KMS-11 (cell line): Measurements from ENCODE around the gene HK1.

Experiments
- H2AFZ ChIP-seq: fragments of 200-600 bp; sonication (generic); 2 replicates; pipeline ENCODE4 v1.6.1; 2016; ENCODE audit warnings: antibody characterized with exemption, mixed run types, low read depth
- H3K27ac ChIP-seq: fragments of 200-600 bp; sonication (generic); 2 replicates; pipeline ENCODE4 v1.6.1; 2016; ENCODE audit warnings: mild to moderate bottlenecking, mixed run types
- H3K27me3 ChIP-seq: fragments of 200-600 bp; sonication (generic); 2 replicates; pipeline ENCODE4 v1.6.1; 2017; ENCODE audit warnings: mild to moderate bottlenecking, low read depth, mixed run types, moderate library complexity; ENCODE audit not compliant: insufficient read depth
- H3K36me3 ChIP-seq: fragments of 200-600 bp; sonication (generic); 2 replicates; pipeline ENCODE4 v1.6.1; 2017; ENCODE audit warnings: mild to moderate bottlenecking, mixed run types; ENCODE audit not compliant: insufficient read depth
- H3K4me1 ChIP-seq: fragments of 200-600 bp; sonication (generic); 2 replicates; pipeline ENCODE4 v1.6.1; 2016; ENCODE audit warnings: mild to moderate bottlenecking, low read depth, mixed run types; ENCODE audit not compliant: poor library complexity, severe bottlenecking
- H3K4me2 ChIP-seq: fragments of 200-600 bp; sonication (generic); 2 replicates; pipeline ENCODE4 v1.7.0; 2016; ENCODE audit warnings: mild to moderate bottlenecking, mixed run types
- H3K4me3 ChIP-seq: fragments of 200-600 bp; sonication (generic); IDR thresholded peaks from 2 replicates; pipeline ENCODE4 v1.6.1; 2017; ENCODE audit warnings: low read depth, low read length, mixed read lengths; ENCODE audit not compliant: insufficient read depth
- H3K79me2 ChIP-seq: fragments of 200-600 bp; sonication (generic); 2 replicates; pipeline ENCODE4 v1.6.1; 2016; ENCODE audit warnings: low read depth, mixed run types; ENCODE audit not compliant: insufficient read depth
- H3K9ac ChIP-seq: fragments of 200-600 bp; sonication (generic); 2 replicates; pipeline ENCODE4 v1.6.1; 2016; ENCODE audit warnings: mild to moderate bottlenecking, mixed run types
- H4K20me1 ChIP-seq: fragments of 200-600 bp; sonication (generic); 2 replicates; pipeline ENCODE4 v1.6.1; 2016; ENCODE audit warnings: mild to moderate bottlenecking, mixed run types; ENCODE audit not compliant: insufficient read depth
- TF ChIP-seq, protein P1 (sequence below): fragments of 200-600 bp; sonication (generic); conservative IDR thresholded peaks from 2 replicates; pipeline ENCODE4 v1.6.1; 2017; ENCODE audit warnings: low read depth, mild to moderate bottlenecking, antibody characterized with exemption, low read length, moderate library complexity, mixed read lengths

HK1 gene

DNA sequence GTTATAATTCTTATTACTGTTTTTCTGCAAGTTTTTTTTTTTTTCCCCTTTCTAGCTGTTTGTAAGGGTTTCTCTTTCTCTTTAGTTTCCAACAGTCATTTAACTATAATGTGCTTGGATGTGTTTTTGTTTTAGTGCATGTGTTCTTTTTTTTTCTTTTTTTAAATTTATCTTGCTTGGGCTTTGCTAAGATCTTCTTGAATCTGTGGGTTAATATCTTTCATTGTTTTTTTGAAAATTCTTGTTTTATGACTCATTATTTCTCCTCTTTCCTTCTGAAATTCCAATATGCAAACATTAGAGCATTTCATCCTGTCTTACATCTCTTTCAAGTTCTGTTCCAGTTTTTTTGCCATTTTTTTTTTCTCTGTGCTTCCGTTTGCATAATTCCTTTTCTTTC lies 5.7 kb upstream of the HK1 start:
- H4K20me1 ChIP-seq = no peaks in the 10 kb centered on the region
- TF ChIP-seq, protein P1, sequence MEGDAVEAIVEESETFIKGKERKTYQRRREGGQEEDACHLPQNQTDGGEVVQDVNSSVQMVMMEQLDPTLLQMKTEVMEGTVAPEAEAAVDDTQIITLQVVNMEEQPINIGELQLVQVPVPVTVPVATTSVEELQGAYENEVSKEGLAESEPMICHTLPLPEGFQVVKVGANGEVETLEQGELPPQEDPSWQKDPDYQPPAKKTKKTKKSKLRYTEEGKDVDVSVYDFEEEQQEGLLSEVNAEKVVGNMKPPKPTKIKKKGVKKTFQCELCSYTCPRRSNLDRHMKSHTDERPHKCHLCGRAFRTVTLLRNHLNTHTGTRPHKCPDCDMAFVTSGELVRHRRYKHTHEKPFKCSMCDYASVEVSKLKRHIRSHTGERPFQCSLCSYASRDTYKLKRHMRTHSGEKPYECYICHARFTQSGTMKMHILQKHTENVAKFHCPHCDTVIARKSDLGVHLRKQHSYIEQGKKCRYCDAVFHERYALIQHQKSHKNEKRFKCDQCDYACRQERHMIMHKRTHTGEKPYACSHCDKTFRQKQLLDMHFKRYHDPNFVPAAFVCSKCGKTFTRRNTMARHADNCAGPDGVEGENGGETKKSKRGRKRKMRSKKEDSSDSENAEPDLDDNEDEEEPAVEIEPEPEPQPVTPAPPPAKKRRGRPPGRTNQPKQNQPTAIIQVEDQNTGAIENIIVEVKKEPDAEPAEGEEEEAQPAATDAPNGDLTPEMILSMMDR = no peak
- H3K9ac ChIP-seq = no peak overlapping the region
- H3K4me1 ChIP-seq = no peaks in the 10 kb centered on the region
- no peak overlapping the region for H3K27ac ChIP-seq
- H3K4me2 ChIP-seq = no peak overlapping the region
- no peak overlapping the region for H2AFZ ChIP-seq
- no peaks in the 10 kb centered on the region for H3K27me3 ChIP-seq
- H3K79me2 ChIP-seq = no peaks in the 10 kb centered on the region
- H3K36me3 ChIP-seq = no peaks in the 10 kb centered on the region
- no peak overlapping the region for H3K4me3 ChIP-seq

DNA sequence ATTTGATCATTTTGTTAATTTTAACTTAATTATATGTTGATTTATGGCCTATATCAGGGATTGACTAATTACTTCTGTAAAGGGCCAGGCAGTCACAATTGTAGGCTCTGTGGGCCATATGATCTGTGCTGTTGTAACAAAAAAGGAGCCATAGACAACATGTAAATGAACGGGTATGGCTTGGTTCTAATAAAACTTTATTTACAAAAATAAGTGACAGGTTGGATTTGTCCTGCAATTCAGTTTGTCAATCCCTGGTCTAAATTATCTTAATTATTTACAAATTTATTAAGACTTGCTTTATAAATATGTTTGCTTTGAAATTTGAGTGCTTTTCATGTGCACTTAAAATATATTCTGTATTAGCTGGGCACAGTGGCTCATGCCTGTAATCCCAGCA lies 2.9 kb upstream of the HK1 start:
- H3K4me3 ChIP-seq = no peak overlapping the region
- H2AFZ ChIP-seq = no peak overlapping the region
- TF ChIP-seq, protein P1 = no peak
- H3K79me2 ChIP-seq = no peaks in the 10 kb centered on the region
- no peak overlapping the region for H3K9ac ChIP-seq
- H4K20me1 ChIP-seq = no peaks in the 10 kb centered on the region
- H3K4me1 ChIP-seq = no peaks in the 10 kb centered on the region
- no peak overlapping the region for H3K27ac ChIP-seq
- no peak overlapping the region for H3K4me2 ChIP-seq
- H3K27me3 ChIP-seq = no peaks in the 10 kb centered on the region
- no peaks in the 10 kb centered on the region for H3K36me3 ChIP-seq

DNA sequence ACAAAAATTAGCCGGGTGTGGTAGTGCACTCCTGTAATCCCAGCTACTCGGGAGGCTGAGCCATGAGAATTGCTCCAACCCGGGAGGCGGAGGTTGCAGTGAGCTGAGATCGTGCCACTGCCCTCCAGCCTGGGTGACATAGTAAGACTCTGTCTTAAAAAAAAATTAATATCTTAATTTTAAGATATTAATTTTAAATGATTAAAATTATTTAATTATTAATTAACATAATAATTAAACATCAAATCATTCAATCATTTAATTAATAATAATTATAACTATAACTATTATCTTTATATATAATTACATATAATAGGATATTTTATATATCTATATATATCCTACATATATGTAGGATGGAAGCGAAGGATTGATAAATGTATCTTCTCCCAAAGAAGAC lies 1.8 kb upstream of the HK1 start:
- no peak overlapping the region for H3K4me3 ChIP-seq

DNA sequence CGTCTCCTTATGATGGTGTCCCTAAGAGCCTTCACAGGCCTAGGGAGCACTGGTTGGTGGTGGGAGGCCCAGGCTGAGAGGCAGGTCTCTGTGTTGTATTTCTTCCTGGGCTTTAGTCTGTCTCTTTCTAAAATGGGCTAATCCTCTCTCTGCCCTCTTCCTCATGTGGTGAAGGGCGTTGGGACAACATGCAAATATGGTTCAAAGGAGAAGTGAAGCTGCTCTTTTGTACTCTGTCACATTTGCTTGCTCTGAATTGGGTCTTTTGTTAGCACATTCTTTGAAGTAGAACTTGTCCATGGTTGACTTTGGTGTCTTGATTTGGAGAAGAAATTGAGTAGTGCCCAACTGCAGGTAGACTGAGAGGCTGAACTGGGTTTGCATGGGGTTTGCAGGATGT lies 814 bp downstream of the HK1 start:
- H3K4me2 ChIP-seq = no peak overlapping the region
- no peak overlapping the region for H3K4me3 ChIP-seq
- H3K4me1 ChIP-seq = no peaks in the 10 kb centered on the region
- H3K79me2 ChIP-seq = no peaks in the 10 kb centered on the region
- no peak overlapping the region for H3K9ac ChIP-seq
- H2AFZ ChIP-seq = no peak overlapping the region
- no peaks in the 10 kb centered on the region for H3K27me3 ChIP-seq
- H4K20me1 ChIP-seq = no peaks in the 10 kb centered on the region
- TF ChIP-seq, protein P1 = no peak
- no peak overlapping the region for H3K27ac ChIP-seq
- H3K36me3 ChIP-seq = no peaks in the 10 kb centered on the region

More for the DNA sequence above, 1.8 kb upstream of the HK1 start:
- no peaks in the 10 kb centered on the region for H4K20me1 ChIP-seq
- H3K4me2 ChIP-seq = no peak overlapping the region
- no peaks in the 10 kb centered on the region for H3K36me3 ChIP-seq
- no peak overlapping the region for H3K9ac ChIP-seq
- TF ChIP-seq, protein P1 = no peak
- no peak overlapping the region for H2AFZ ChIP-seq
- no peak overlapping the region for H3K27ac ChIP-seq
- no peaks in the 10 kb centered on the region for H3K79me2 ChIP-seq
- H3K4me1 ChIP-seq = no peaks in the 10 kb centered on the region
- H3K27me3 ChIP-seq = no peaks in the 10 kb centered on the region
